ENCODE measurements around the gene GNAZ.

The GNAZ gene

DNA sequence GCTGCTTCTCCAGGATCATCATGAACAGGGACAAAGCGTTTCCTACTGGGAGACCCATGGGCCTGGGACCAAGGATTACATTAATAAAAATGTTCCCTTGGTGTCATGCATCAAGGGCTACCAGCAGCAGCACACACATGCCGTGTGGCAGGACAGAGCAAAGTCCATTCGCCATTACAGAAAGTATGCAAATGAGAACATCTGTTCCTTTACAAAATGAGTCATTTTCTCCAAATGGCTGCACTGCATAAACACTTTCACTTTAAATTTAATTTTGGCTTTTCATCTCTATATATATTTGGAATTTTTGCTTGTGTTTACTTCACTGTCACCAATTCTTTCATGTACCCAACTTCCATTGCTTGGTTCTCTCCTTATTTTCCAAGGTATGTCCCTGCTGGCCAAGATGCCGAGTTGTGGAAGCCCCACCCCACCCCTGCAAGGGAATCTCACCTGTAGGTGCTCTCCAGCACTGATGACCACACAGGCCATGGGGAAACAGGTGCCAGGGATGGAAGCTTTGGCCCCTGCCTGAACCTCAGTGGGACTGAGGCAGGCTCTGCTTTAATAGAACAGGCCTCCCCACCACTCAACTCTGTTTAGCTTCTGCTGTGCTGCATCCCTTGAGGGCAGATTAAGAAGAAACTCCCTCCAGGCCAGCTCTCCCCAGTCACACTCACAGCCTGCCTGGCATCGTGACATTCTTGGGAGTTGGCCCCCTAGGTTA lies 15.6 kb upstream of the GNAZ start:
- ChIA-PET POLR2A (no interaction called here), CTCF (no interaction called here)
- DNase-seq (ENCODE audit: low read depth, low spot score): no peak
- TF ChIP-seq, protein P1, sequence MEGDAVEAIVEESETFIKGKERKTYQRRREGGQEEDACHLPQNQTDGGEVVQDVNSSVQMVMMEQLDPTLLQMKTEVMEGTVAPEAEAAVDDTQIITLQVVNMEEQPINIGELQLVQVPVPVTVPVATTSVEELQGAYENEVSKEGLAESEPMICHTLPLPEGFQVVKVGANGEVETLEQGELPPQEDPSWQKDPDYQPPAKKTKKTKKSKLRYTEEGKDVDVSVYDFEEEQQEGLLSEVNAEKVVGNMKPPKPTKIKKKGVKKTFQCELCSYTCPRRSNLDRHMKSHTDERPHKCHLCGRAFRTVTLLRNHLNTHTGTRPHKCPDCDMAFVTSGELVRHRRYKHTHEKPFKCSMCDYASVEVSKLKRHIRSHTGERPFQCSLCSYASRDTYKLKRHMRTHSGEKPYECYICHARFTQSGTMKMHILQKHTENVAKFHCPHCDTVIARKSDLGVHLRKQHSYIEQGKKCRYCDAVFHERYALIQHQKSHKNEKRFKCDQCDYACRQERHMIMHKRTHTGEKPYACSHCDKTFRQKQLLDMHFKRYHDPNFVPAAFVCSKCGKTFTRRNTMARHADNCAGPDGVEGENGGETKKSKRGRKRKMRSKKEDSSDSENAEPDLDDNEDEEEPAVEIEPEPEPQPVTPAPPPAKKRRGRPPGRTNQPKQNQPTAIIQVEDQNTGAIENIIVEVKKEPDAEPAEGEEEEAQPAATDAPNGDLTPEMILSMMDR (IDR thresholded peaks at IDR 0.05; ENCODE audit: insufficient read depth, low read length, missing control alignments): no peak
- H3K4me3 ChIP-seq (ENCODE audit: low read depth, low read length): no peak overlapping the region

GRCh38 chr22:23055449-23056179 lies 14.7 kb upstream of the GNAZ start:
- no peak for DNase-seq (ENCODE audit: low read depth, low spot score)
- POLR2A ChIA-PET: no interaction called here
- CTCF ChIA-PET: no interaction called here
- no peak overlapping the region for H3K4me3 ChIP-seq (ENCODE audit: low read depth, low read length)
- TF ChIP-seq, protein P1 (IDR thresholded peaks at IDR 0.05; ENCODE audit: insufficient read depth, low read length, missing control alignments): no peak

DNA sequence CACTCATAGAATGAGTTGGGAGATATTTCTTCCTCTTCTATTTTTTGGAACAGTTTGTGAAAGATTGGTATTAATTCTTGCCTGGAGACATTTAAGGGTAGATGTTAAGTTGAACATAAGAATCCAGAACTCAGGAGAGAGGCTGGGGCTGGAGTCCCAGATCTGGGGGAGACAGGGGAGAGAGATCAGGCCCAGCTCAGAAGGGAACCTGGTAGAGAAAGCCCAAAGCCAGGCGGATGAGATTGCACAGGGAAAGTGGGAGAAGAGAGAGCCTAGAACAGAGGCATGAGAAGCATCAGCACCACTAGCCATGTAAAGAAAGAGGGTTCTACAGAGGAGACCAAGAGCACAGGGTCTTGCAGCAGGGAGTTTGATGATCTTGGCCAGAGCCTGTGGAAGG lies 13.0 kb upstream of the GNAZ start:
- no peak overlapping the region for H3K4me3 ChIP-seq (ENCODE audit: low read depth, low read length)
- TF ChIP-seq, protein P1 (IDR thresholded peaks at IDR 0.05; ENCODE audit: insufficient read depth, low read length, missing control alignments): no peak
- ChIA-PET POLR2A (no interaction called here), CTCF (no interaction called here)
- DNase-seq (ENCODE audit: low read depth, low spot score): no peak

DNA sequence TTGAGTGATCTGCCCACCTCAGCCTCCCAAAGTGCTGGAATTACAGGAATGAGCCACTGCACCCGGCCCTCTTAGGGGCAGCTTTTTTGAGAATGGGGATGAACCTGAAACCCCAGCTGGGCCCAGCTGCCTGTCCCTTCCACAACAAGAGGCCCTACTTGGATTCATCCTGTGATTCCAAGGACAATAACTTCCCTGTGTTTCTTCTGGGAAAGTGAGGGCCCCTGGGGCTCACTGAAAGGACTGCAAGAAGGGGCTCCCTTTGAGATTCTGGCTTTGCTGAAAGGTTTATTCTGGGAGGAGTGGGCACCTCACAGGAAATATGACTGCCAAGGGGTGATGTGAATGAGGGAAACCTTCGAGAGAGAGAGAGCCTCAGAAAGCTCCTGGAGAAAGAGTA lies 12.3 kb upstream of the GNAZ start:
- ChIA-PET CTCF (no interaction called here), POLR2A (no interaction called here)
- no peak for DNase-seq (ENCODE audit: low read depth, low spot score)
- no peak overlapping the region for H3K4me3 ChIP-seq (ENCODE audit: low read depth, low read length)
- TF ChIP-seq, protein P1 (IDR thresholded peaks at IDR 0.05; ENCODE audit: insufficient read depth, low read length, missing control alignments): no peak

DNA sequence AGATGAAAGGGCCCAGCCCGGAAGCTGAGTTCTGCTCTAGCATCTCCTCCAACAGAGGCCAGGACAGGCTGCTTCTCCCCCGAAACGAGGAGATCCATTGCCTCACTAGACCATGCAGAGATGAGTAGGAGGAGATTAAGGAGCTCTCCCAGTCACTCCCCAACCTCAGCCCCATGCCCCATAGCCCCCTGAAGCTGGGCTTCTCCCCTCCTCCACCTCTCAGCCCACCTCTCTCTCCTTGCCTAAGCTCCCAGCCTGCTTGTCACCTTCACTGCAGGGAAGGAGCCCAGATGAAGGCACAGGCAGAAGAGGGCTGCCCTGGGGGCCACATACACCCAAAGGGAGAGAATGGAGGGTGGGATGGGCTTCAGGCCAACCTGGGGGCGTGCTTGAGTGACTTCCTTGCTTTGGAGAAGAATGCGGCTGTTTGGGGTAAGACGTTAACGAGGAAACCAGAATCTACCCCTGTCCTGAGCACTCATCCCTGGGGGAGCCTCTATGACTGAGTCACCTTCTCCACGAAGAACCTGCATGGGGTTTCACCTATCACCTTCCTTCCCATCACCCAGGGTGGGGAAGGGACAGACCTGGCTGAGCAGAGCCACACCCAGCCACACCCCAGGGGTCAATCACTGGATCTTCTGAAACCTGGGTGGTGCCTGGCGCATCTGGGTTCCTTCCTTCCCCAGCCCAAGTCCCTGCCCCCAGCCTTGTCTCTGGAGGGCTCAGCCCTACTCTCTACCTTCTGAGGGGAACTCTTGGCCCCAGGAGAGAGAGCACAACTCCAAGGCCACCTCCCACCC lies 11.6 kb upstream of the GNAZ start:
- no peak for DNase-seq (ENCODE audit: low read depth, low spot score)
- ChIA-PET CTCF (no interaction called here), POLR2A (no interaction called here)
- TF ChIP-seq, protein P1 (IDR thresholded peaks at IDR 0.05; ENCODE audit: insufficient read depth, low read length, missing control alignments): no peak
- H3K4me3 ChIP-seq (ENCODE audit: low read depth, low read length): no peak overlapping the region

Measured in AG04449 (cell line).